ENCODE results near the gene FANCI. TPM values are rescaled to one million over a fixed set of nuclear protein-coding genes. Genes with fewer than 3 reads are reported as not detected.

The FANCI gene
- total RNA-seq, 4 donors from 2014 or later: 4.4 to 30.1 (median 7.8) TPM

- TF ChIP-seq CTCF (IDR thresholded peaks at IDR 0.05; ENCODE audit: low read depth): no peak
Observed at GRCh38 chr15:89333959-89334509, 90.3 kb downstream of the FANCI start.

DNA sequence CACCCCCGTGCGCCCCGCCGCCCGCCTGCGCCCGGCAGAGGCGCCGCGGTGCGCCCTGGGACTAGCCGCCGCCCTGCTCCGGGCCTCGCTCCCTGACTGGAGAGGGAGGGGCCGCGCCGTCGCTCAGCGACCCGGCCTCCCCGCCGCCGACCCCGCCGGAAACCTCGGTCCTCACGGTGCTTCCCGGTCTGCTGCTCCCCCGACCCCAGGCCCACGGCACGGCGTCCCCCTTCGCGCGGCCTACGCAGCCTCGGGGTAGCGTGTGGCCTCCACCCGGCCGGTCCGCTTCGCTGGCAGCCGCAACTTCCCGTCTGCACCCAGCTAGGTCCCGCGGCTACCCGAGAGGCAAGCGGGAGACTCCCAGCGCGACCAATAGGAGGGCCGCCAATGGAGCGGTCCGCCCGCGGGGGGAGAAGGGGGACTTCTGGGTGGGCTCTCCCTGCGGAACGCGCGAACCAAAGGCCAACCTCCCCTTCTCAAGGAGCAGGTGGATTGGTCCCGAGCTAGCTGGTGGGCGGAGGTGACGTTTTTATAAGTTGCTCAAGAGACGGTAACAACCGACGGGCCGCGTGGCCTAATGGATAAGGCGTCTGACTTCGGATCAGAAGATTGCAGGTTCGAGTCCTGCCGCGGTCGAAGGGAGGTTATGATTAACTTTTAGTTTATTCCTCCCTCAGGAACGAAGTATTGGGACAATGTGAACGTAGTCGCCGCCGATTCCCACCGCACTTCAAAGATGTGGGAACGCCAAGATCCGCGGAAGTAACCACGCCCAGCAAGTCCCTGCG, 90.9 kb downstream of the FANCI start, which contains the start of gene POLG:
Gene POLG, minus strand, starts transcription at position 315 of the 788 bp plus-strand sequence. CDS start 1,070 bp downstream, outside the sequence.
- no peak for TF ChIP-seq CTCF (IDR thresholded peaks at IDR 0.05; ENCODE audit: low read depth)

GRCh38 chr15:89335298-89336041, 91.7 kb downstream of the FANCI start:
- TF ChIP-seq CTCF (IDR thresholded peaks at IDR 0.05; ENCODE audit: low read depth): no peak

DNA sequence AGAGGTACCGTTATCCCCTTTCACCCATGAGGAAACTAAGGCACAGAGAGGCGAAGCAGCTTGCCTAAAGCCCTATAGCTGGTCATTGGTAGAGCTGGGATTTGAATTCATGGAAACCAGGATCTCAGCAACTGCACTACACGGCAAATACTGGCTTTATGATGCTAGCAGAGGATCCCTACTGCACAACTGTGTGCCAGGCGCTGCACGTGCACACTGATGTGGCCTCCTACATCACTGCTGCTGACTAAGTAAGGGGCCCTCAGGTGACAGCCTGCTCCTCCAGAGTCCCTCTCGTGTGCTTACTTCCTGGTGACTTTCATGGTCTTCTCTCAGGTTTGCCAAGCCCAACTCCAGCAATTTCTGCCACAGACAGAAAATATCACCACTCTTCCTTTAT, 94.3 kb downstream of the FANCI start:
- no peak for TF ChIP-seq CTCF (IDR thresholded peaks at IDR 0.05; ENCODE audit: low read depth)

DNA sequence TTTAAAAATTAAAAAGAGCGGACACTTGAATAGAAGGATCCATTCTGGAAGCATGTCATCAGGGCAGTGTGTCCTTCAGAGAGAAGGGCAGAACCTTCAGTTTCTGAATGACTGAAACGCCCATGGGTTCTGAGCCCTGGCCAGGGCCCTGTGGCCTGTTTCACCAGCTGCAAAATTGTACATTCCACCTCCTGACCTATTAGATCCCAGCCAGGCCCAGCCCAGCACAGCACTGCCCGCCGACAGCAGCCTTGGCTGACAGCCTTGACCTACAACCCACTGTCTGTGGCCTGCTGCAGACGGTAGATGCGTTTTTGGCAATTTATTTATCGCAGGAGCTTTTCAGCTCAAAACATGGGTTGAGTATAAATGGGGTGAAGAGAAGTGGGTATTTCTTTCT, 96.8 kb downstream of the FANCI start:
- TF ChIP-seq CTCF (IDR thresholded peaks at IDR 0.05; ENCODE audit: low read depth): no peak

GRCh38 chr15:89341316-89342005, 97.7 kb downstream of the FANCI start:
- no peak for TF ChIP-seq CTCF (IDR thresholded peaks at IDR 0.05; ENCODE audit: low read depth)

All from subcutaneous adipose tissue (tissue), 4 donors.